Smooth muscle cell (in vitro differentiated cells): ENCODE data around the gene IPPK. TPM values are rescaled to one million over a fixed set of nuclear protein-coding genes. Genes with fewer than 3 reads are reported as not detected.

Experiments used
- DNase-seq: peaks from one replicate; lab custom pipeline; 2025; ENCODE audit not compliant: unreplicated experiment; lab: John Stamatoyannopoulos, UW
- H2AFZ ChIP-seq: fragments of 200-600 bp; sonication (generic); 2 replicates; pipeline ENCODE4 v1.6.0; 2016; ENCODE audit warnings: antibody characterized with exemption, low read depth, mild to moderate bottlenecking
- H3F3A ChIP-seq: fragments of 200-600 bp; sonication (generic); 2 replicates; pipeline ENCODE4 v1.6.0; 2017; ENCODE audit warnings: antibody characterized with exemption, low read depth
- H3K27ac ChIP-seq: fragments of 200-600 bp; sonication (generic); 2 replicates; pipeline ENCODE4 v1.5.1; 2016; ENCODE audit warnings: low read depth, mild to moderate bottlenecking
- H3K27me3 ChIP-seq: fragments of 200-600 bp; sonication (generic); 2 replicates; pipeline ENCODE4 v1.6.1; 2016; ENCODE audit warnings: low read depth, mild to moderate bottlenecking
- H3K36me3 ChIP-seq: fragments of 200-600 bp; sonication (generic); 2 replicates; pipeline ENCODE4 v1.5.1; 2016; ENCODE audit warnings: low read depth
- H3K4me1 ChIP-seq: fragments of 200-600 bp; sonication (generic); 2 replicates; pipeline ENCODE4 v1.5.1; 2016; ENCODE audit warnings: low read depth
- H3K4me2 ChIP-seq: fragments of 200-600 bp; sonication (generic); 2 replicates; pipeline ENCODE4 v1.6.0; 2016; ENCODE audit warnings: mild to moderate bottlenecking
- H3K4me3 ChIP-seq: fragments of 200-600 bp; sonication (generic); 2 replicates; pipeline ENCODE4 v1.5.1; 2016; ENCODE audit warnings: mild to moderate bottlenecking
- H3K79me2 ChIP-seq: fragments of 200-600 bp; sonication (generic); 2 replicates; pipeline ENCODE4 v1.6.0; 2016; ENCODE audit warnings: low read depth, mild to moderate bottlenecking
- H3K9ac ChIP-seq: fragments of 200-600 bp; sonication (generic); 2 replicates; pipeline ENCODE4 v1.6.0; 2016; ENCODE audit warnings: low read depth
- H3K9me3 ChIP-seq: fragments of 200-600 bp; sonication (generic); replicated peaks from 2 replicates; pipeline ENCODE4 v1.5.1; 2016; ENCODE audit warnings: low read depth
- H4K20me1 ChIP-seq: fragments of 200-600 bp; sonication (generic); 2 replicates; pipeline ENCODE4 v1.6.0; 2016; ENCODE audit warnings: low read depth
- CTCF ChIP-seq: fragments of 200-600 bp; sonication (generic); IDR thresholded peaks from 2 replicates; pipeline ENCODE4 v1.5.1; 2017; ENCODE audit warnings: borderline replicate concordance, mild to moderate bottlenecking, antibody characterized with exemption; ENCODE audit not compliant: insufficient read depth, poor library complexity, severe bottlenecking
- WGBS: methylation state at CpG from one replicate; pipeline ENCODE4 v1.1.7; 2016; ENCODE audit warnings: low lambda C conversion rate; 5-methylcytosine and 5-hydroxymethylcytosine counted together
- polyA plus RNA-seq: library from polyadenylated mRNA; unstranded; fragments of >200 nt; fragmentation: Nextera tagmentation; extraction: Ambion mirVana; gene quantifications from 2 replicates; pipeline ENCODE4 v1.2.1, GENCODE V29; 2016
- total RNA-seq: library from RNA; depleted of rRNA; stranded (reverse); fragments of >200 nt; gene quantifications from 2 replicates; pipeline ENCODE4 v1.2.3, GENCODE V29; 2014

Gene IPPK
- total and polyA plus RNA-seq, 2 experiments from 2014 or later: 9.4 to 22.1 TPM

- Histone ChIP-seq H3K36me3 (no peaks in the 10 kb centered on the region), H3K27ac (no peak overlapping the region), H3K4me1 (peaks cover 11% of the 10 kb centered on the region), H4K20me1 (peaks cover 100% of the 10 kb centered on the region), H3K4me3 (no peak overlapping the region), H2AFZ (no peak overlapping the region), H3K9ac (no peak overlapping the region), H3K79me2 (peaks cover 96% of the 10 kb centered on the region), H3K27me3 (no peaks in the 10 kb centered on the region), H3F3A (no peaks in the 10 kb centered on the region), H3K9me3 (no peaks in the 10 kb centered on the region), H3K4me2 (no peak overlapping the region)
- 94% methylated on average over 3 of the region's 3 CpGs for WGBS
- TF ChIP-seq CTCF: no peak
- DNase-seq: no peak
Measured at GRCh38 chr9:92663126-92663525, 6.8 kb downstream of the IPPK start.

- Histone ChIP-seq H3K9me3 (no peaks in the 10 kb centered on the region), H3K4me3 (no peak overlapping the region), H2AFZ (no peak overlapping the region), H3K79me2 (peaks cover 82% of the 10 kb centered on the region), H3K27ac (no peak overlapping the region), H3K27me3 (no peaks in the 10 kb centered on the region), H4K20me1 (peaks cover 95% of the 10 kb centered on the region), H3F3A (no peaks in the 10 kb centered on the region), H3K4me1 (peaks cover 11% of the 10 kb centered on the region), H3K9ac (no peak overlapping the region), H3K4me2 (no peak overlapping the region), H3K36me3 (no peaks in the 10 kb centered on the region)
- no peak for TF ChIP-seq CTCF
- no peak for DNase-seq
- 92% methylated on average over 4 of the region's 4 CpGs for WGBS
Measured at GRCh38 chr9:92661743-92662142, 8.2 kb downstream of the IPPK start.

- H3K79me2 ChIP-seq: peaks cover 76% of the 10 kb centered on the region
- no peak overlapping the region for H3K4me3 ChIP-seq
- H3F3A ChIP-seq: no peaks in the 10 kb centered on the region
- DNase-seq: no peak
- H3K4me1 ChIP-seq: peaks cover 11% of the 10 kb centered on the region
- H3K27ac ChIP-seq: no peak overlapping the region
- H3K36me3 ChIP-seq: no peaks in the 10 kb centered on the region
- no peak overlapping the region for H3K9ac ChIP-seq
- no peak overlapping the region for H3K4me2 ChIP-seq
- peaks cover 94% of the 10 kb centered on the region for H4K20me1 ChIP-seq
- no peak for TF ChIP-seq CTCF
- 98% methylated on average over 5 of the region's 5 CpGs for WGBS
- no peaks in the 10 kb centered on the region for H3K27me3 ChIP-seq
- H2AFZ ChIP-seq: no peak overlapping the region
- no peaks in the 10 kb centered on the region for H3K9me3 ChIP-seq
Measured at GRCh38 chr9:92661127-92661526, 8.8 kb downstream of the IPPK start.

GRCh38 chr9:92660266-92660665, 9.7 kb downstream of the IPPK start:
- WGBS: 94% methylated on average over 4 of the region's 4 CpGs
- no peak for TF ChIP-seq CTCF
- Histone ChIP-seq H3K4me2 (no peak overlapping the region), H3K27ac (no peak overlapping the region), H3K9ac (no peak overlapping the region), H3F3A (no peaks in the 10 kb centered on the region), H3K79me2 (peaks cover 68% of the 10 kb centered on the region), H3K9me3 (no peaks in the 10 kb centered on the region), H3K27me3 (no peaks in the 10 kb centered on the region), H3K36me3 (no peaks in the 10 kb centered on the region), H3K4me1 (peaks cover 11% of the 10 kb centered on the region), H3K4me3 (no peak overlapping the region), H4K20me1 (peaks cover 85% of the 10 kb centered on the region), H2AFZ (no peak overlapping the region)
- DNase-seq: no peak
